Measurements from ENCODE around the gene RNF224. TPM values are rescaled to one million over a fixed set of nuclear protein-coding genes. Genes with fewer than 3 reads are reported as not detected.

Gene RNF224
- 0.13 to 0.58 TPM (median 0.39 TPM) in 4 of 5 replicates, not detected in the other for total RNA-seq (2022; extraction: Qiagen RNA extraction; ENCODE audit: low read depth)

GRCh38 chr9:137227054-137227852 is at the start of gene RNF224:
TSS of gene RNF224 (plus strand) at chr9:137227502. CDS start at chr9:137228336, 834 bp downstream.

DNA sequence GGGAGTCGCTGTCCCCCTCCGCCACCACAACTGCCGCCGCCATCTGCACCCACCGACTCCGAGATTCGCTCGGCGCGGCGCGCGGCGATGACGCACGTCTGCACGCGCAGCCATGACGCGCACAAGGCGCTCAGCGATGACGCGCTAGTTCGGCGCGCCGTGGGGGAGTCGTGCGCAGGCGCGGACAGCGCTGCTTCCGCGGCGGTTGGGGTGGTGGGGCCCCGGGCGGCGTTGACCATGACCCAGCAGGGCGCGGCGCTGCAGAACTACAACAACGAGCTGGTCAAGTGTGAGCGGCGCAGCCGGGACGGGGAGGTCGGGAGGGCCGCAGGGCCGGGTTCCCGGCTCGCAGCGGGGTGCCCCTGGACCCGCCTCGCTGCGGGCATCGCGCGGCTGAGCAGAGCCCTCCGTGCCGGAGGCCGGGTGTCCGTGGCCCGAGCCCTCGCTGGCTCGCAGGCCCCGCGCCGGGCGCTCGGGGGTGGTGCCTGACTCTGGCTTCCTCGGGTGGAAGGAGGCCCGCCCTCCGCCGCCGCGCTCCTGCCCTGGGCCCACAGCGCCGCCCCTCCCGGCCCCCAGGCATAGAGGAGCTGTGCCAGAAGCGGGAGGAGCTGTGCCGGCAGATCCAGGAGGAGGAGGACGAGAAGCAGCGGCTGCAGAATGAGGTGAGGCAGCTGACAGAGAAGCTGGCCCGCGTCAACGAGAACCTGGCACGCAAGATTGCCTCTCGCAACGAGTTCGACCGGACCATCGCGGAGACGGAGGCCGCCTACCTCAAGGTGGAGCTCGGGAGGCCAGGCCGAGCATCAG is 38.6 kb upstream of the RNF224 start, which contains the start of the genes ANAPC2 and SSNA1:
Gene ANAPC2 (minus strand): TSS at position 71 of the 807 bp plus-strand sequence. CDS start 28 bp downstream, at position 43.
Gene SSNA1 (plus strand): TSS at position 187 of the 807 bp plus-strand sequence. CDS start 51 bp downstream, at position 238.

GRCh38 chr9:137200311-137201204 is 26.7 kb upstream of the RNF224 start, which contains the start of gene TPRN:
TSS of gene TPRN (minus strand) at chr9:137200741. CDS start at chr9:137200711, 30 bp downstream.

DNA sequence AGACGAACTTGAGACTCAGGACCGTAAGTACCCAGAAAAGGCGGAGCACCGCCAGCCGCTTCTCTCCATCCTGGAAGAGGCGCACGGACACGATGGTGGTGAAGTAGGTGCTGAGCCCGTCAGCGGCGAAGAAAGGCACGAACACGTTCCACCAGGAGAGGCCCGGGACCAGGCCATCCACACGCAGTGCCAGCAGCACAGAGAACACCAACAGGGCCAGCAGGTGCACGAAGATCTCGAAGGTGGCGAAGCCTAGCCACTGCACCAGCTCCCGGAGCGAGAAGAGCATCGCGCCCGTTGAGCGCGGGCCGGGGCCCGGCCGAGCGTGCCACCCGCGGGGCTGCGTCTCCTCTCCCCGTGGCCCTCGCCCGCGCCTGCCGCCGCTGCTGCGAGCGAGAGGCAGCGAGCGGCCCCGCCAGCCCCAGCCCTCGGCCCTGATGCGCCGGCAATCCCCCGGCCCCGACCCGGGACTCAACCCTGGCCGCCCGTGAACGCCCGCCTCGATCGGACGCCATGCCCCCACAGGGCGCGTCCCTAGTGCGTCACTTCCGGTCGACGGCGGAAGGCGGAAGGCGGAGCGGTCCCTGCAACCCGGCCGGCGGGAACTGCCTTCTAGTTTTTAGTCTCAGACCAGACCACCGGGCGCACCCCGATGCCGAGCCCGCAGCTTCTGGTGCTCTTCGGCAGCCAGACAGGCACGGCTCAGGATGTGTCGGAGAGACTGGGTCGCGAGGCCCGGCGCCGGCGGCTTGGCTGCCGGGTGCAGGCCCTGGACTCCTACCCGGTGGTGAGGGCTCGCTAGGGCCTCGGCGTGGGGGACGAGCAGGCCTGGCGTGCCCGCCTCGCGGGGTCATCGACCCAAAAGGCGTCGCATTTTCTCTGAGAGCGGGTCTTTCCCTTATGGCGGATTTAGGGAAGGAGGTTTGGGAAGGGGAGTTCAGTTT is 21.9 kb upstream of the RNF224 start, which contains the start of the genes NDOR1 and TMEM203:
Gene NDOR1 (plus strand): TSS at position 575 of the 944 bp plus-strand sequence. CDS start 78 bp downstream, at position 653.
Gene TMEM203 (minus strand): TSS at position 523 of the 944 bp plus-strand sequence. CDS start 234 bp downstream, at position 289.

DNA sequence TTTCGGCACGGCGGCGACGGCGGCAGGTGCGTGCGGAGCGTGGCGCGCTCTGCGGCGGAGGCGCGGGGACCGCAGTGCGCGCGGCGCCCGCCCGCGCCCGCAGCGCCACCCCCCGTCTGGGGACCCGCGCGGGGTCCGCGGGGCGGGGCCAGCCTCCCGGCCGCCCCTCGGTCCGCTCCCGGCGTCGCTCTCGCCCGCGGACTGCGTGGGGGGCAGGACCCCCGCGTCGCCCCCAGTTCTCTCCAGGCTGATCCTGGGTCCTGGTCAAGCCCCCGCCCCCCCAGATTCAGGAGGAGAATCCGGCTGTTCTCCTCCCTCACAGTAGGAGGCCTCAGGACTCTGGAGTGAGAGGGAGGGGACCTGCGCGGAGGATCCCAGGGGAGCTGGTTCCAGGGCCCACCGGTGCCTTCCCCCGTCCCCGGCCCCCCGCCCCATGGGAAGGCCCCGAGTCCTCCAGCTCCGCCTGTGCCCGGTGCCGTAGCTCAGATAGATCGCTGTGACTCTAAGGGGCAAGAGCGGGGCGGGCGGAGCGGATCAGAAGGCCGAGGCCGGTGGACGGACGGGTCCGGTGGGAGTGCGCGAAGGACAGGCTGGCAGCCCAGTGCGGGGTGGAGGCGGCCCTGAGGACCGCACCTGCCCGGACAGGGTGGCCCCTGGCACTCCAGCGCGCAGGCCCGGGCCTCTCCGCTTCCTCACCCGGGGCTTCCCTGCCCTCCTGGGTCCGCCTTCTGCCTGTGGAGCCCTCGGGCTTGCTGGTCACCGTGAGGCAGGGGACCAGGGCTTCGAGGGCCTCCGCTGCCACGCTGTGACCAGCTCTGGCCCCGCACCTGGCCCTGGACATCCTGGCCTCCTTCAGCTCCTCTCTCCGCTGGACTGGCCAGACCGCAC is 4.9 kb upstream of the RNF224 start, which contains the start of gene RNF208:
Gene RNF208 (minus strand): TSS at position 51 of the 888 bp plus-strand sequence. CDS start 1,028 bp downstream, outside the sequence.

DNA sequence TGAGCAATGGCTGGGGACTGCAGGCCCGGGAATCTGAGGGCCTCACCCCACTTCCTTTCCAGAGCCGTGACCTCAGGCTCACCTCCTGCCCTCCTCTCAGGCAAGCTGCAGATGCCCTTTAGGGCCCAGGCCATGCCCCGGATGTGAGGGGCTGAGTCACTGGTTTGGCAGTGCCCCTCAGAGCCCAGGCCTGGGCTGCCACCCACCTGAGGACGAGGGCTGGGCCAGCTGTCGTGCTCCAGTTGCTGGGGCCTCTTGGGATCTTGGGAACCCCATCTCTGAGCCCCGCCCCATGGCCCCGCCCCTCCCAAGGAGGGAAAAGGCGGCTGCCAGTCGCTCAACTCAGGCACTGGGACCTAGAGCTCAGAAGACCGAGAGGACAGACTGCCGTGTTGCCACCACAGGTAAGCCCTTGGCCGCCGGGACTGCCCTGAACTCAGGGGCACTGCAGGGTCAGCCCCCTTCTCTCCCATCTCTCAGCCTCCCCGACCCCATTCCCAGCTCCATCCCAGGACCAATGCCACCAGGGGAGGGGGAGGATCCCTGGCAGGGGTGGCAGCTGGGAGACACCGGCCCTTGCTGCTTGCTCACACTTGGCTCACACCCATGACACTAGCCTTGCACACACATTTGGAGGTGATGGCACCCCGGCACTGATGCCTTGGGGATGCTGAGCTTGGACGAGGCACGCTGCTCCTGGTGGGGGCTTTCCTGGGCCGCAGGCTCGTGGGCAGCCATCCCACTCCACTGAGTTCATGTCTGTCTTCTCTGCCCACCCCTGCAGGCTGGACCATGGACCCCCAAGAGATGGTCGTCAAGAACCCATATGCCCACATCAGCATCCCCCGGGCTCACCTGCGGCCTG is 2.2 kb upstream of the RNF224 start, which contains the start of gene CYSRT1:
Gene CYSRT1 (plus strand): TSS at position 345 of the 865 bp plus-strand sequence. CDS start 448 bp downstream, at position 793.

DNA sequence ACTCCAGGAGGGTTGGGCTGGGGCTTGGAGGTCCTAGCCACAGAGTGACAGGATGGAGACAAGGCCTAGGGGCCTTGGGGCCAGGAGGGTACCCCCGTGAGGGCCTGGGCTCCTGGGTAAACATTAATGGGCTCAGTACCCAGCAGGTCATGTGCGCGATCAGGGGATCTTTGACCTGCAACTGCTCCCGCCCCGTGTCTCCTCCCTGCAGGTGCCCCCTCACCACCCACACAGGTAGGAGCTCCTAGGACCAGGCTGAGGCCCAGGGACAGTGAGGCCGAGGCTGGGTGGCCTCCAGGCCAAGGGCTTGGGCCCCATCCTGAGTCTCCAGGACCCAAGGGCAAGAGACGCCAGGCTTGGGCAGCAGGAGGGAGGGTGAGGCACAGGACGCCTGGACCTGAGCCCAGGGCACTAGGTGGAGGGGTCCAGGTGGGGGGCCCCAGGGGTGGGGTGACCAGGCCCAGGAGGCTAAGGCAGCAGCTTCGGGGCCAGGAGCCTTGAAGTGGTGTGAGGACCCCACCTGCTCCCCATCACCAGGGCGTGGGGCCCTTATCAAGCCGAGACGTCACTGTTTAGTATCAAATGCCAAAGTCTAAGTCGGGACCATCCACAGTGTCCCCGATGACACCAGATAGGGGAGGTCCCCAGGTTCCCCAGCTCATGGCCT is 3.5 kb downstream of the RNF224 start, which contains the start of gene SLC34A3:
Gene SLC34A3 (plus strand): TSS at position 197 of the 667 bp plus-strand sequence. CDS start 802 bp downstream, outside the sequence.

DNA sequence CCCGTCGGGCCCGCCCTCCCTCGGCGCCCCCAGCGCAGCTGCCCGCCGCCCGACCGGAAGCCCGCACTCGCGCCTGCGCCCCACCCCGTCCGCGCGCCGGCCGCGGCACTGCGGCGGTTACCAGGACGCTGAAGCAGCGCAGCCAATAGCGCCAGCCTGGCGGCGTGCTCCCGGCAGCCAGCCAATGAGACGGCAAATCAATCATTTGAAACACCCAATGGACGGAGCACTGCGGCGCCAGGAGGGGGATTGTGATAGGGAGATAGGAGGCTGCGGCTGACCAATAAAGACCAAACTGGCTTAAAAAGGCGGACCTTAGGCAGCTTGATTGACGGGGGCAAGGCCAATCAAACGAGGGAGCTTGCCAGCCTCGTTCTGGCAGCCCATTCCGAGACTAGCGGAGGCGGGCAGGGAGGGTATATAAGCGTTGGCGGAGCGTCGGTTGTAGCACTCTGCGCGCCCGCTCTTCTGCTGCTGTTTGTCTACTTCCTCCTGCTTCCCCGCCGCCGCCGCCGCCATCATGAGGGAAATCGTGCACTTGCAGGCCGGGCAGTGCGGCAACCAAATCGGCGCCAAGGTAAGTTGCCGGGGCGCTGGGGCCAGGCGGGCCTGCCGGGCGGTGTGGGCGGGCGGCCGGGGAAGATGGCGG is 13.7 kb downstream of the RNF224 start, which contains the start of gene TUBB4B:
Gene TUBB4B (plus strand): TSS at position 447 of the 649 bp plus-strand sequence. CDS start 74 bp downstream, at position 521.

GRCh38 chr9:137251194-137251461 is 23.8 kb downstream of the RNF224 start, which contains the start of gene STPG3:
TSS of gene STPG3 (plus strand) at chr9:137251286. CDS start at chr9:137251287, 1 bp downstream.

GRCh38 chr9:137254624-137255447 is 27.5 kb downstream of the RNF224 start, which contains the start of gene NELFB:
TSS of gene NELFB (plus strand) at chr9:137255327.

GRCh38 chr9:137277329-137278041 is 50.2 kb downstream of the RNF224 start, which contains the start of gene TOR4A:
TSS of gene TOR4A (plus strand) at chr9:137277726. CDS start at chr9:137278690, 964 bp downstream.

